ENCODE measurements around the gene CPE.

DNA sequence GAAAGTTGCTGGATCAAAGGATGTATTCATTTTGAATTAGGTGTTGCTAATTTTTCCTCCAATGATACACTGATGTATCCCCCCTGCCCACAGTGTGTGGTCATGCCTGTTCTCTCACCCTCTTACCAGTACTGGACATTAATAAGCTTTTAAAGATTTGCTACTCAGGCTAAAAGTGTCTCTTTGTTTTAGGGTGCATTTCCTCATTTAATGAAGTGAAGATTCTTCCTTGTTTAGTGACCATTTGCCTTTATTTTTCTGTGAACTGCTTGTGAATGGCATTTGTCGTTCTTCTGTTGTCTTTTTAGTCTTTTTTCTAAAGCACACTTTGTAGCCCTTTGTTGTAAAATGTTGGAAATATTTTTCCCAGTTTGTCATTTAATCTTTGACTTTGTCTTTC is 46.3 kb upstream of the CPE start:
- TF ChIP-seq, protein P1, sequence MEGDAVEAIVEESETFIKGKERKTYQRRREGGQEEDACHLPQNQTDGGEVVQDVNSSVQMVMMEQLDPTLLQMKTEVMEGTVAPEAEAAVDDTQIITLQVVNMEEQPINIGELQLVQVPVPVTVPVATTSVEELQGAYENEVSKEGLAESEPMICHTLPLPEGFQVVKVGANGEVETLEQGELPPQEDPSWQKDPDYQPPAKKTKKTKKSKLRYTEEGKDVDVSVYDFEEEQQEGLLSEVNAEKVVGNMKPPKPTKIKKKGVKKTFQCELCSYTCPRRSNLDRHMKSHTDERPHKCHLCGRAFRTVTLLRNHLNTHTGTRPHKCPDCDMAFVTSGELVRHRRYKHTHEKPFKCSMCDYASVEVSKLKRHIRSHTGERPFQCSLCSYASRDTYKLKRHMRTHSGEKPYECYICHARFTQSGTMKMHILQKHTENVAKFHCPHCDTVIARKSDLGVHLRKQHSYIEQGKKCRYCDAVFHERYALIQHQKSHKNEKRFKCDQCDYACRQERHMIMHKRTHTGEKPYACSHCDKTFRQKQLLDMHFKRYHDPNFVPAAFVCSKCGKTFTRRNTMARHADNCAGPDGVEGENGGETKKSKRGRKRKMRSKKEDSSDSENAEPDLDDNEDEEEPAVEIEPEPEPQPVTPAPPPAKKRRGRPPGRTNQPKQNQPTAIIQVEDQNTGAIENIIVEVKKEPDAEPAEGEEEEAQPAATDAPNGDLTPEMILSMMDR (optimal IDR thresholded peaks at IDR 0.05 in 1 of 3, IDR thresholded peaks at IDR 0.05 in 1 of 3, conservative IDR thresholded peaks at IDR 0.05 in 1 of 3; ENCODE audit: extremely low read depth in 1 of 3, insufficient read depth in 2 of 3, low read length in 3 of 3) = no peak
- no peak for TF ChIP-seq EZH2 (IDR thresholded peaks at IDR 0.05; ENCODE audit: low read length)

Measured in keratinocyte (primary cell).